SK-N-SH (cell line): ENCODE data around the gene NADK. TPM values are rescaled to one million over a fixed set of nuclear protein-coding genes. Genes with fewer than 3 reads are reported as not detected.

Source experiments
- CTCF ChIA-PET: fragments of 300-600, 350-600 bp; formaldehyde crosslinking; extraction: SDS; loops from one replicate; lab custom pipeline; 2021; lab: Yijun Ruan, JAX
- POLR2A ChIA-PET: fragments of 350-600 bp; sonication (Branson Sonifier 250); formaldehyde crosslinking; extraction: SDS; loops from one replicate; lab custom pipeline; 2020; ENCODE audit warnings: antibody characterized with exemption, inconsistent platforms; lab: Yijun Ruan, JAX
- DNase-seq: peaks from one replicate; pipeline ENCODE4 v3.0.0; 2012
- H2AFZ ChIP-seq: fragments of 200-600 bp; sonication (generic); 2 replicates; pipeline ENCODE4 v1.8.1; 2016; ENCODE audit warnings: antibody characterized with exemption, mild to moderate bottlenecking, low read depth
- H3F3A ChIP-seq: fragments of 200-600 bp; sonication (generic); replicated peaks from 2 replicates; pipeline ENCODE3; 2016; ENCODE audit warnings: antibody characterized with exemption, mild to moderate bottlenecking; ENCODE audit not compliant: insufficient read depth
- H3K27ac ChIP-seq, 2 experiments: fragments of 200-500 bp in 1 of 2; fragments of 200-600 bp in 1 of 2; sonication (Bioruptor generic) in 1 of 2; sonication (generic), shearing (Covaris generic) in 1 of 2; 2 replicates each; pipeline versions ENCODE4 v1.5.1 to v1.6.1; 2014 to 2016; ENCODE audit warnings: low read depth in 2 of 2, inconsistent platforms in 1 of 2, low read length in 1 of 2, mild to moderate bottlenecking in 1 of 2, mixed read lengths in 1 of 2
- H3K27me3 ChIP-seq: fragments of 200-600 bp; sonication (generic), shearing (Covaris generic); 2 replicates; pipeline ENCODE4 v1.6.1; 2016; ENCODE audit warnings: mixed run types; ENCODE audit not compliant: insufficient read depth
- H3K36me3 ChIP-seq, 2 experiments: fragments of 200-500 bp in 1 of 2; fragments of 200-600 bp in 1 of 2; sonication (Bioruptor generic) in 1 of 2; sonication (generic) in 1 of 2; replicated peaks in 1 of 2; 2 replicates each; pipeline versions ENCODE3 to v1.5.1; 2014 to 2016; ENCODE audit warnings: low read length in 1 of 2, mild to moderate bottlenecking in 1 of 2; ENCODE audit not compliant: insufficient read depth in 2 of 2, control insufficient read depth in 1 of 2
- H3K4me1 ChIP-seq, 2 experiments: fragments of 200-500 bp in 1 of 2; fragments of 200-600 bp in 1 of 2; sonication (Bioruptor generic) in 1 of 2; sonication (generic), shearing (Covaris generic) in 1 of 2; 2 replicates each; pipeline versions ENCODE4 v1.5.1 to v1.6.1; 2014 to 2016; ENCODE audit warnings: low read depth in 1 of 2, low read length in 1 of 2, mixed run types in 1 of 2; ENCODE audit not compliant: insufficient read depth in 2 of 2, control insufficient read depth in 1 of 2
- H3K4me2 ChIP-seq: fragments of 200-600 bp; sonication (generic), shearing (Covaris generic); 2 replicates; pipeline ENCODE4 v1.6.1; 2017; ENCODE audit warnings: mixed run types
- H3K4me3 ChIP-seq, 2 experiments: fragments of 200-500 bp in 1 of 2; fragments of 200-600 bp in 1 of 2; sonication (Bioruptor generic) in 1 of 2; sonication (generic), shearing (Covaris generic) in 1 of 2; 2 replicates each; pipeline versions ENCODE4 v1.5.1 to v1.8.1; 2014 to 2016; ENCODE audit warnings: low read depth in 2 of 2, inconsistent platforms in 1 of 2, low read length in 1 of 2, mild to moderate bottlenecking in 1 of 2, mixed read lengths in 1 of 2, moderate library complexity in 1 of 2
- H3K79me2 ChIP-seq: fragments of 200-600 bp; sonication (generic); 2 replicates; pipeline ENCODE4 v1.8.1; 2017; ENCODE audit warnings: mild to moderate bottlenecking; ENCODE audit not compliant: insufficient read depth
- H3K9ac ChIP-seq: fragments of 200-600 bp; sonication (generic); 2 replicates; pipeline ENCODE4 v1.6.1; 2017; ENCODE audit warnings: mixed run types
- H3K9me2 ChIP-seq: fragments of 200-600 bp; sonication (generic); 2 replicates; pipeline ENCODE4 v1.6.1; 2017; ENCODE audit warnings: mixed run types
- H3K9me3 ChIP-seq: fragments of 200-600 bp; sonication (generic); 2 replicates; pipeline ENCODE4 v1.6.1; 2017; ENCODE audit warnings: mixed run types, mild to moderate bottlenecking, moderate library complexity
- H4K20me1 ChIP-seq: fragments of 200-600 bp; sonication (generic); 2 replicates; pipeline ENCODE4 v1.6.1; 2017; ENCODE audit warnings: mild to moderate bottlenecking, mixed run types; ENCODE audit not compliant: insufficient read depth
- ELF1 ChIP-seq: IDR thresholded peaks from 2 replicates; pipeline ENCODE4 v1.4.0; 2012
- EP300 ChIP-seq, 2 experiments: IDR thresholded peaks; 2 replicates each; pipeline versions ENCODE4 v1.4.0 to v1.6.1; 2012; ENCODE audit warnings: borderline replicate concordance in 1 of 2, low read depth in 1 of 2, low read length in 1 of 2
- EZH2phosphoT487 ChIP-seq: fragments of 200-600 bp; sonication (generic); IDR thresholded peaks from 2 replicates; pipeline ENCODE4 v1.6.1; 2017; ENCODE audit warnings: low read depth, mixed run types, mild to moderate bottlenecking, antibody characterized with exemption, moderate library complexity, borderline replicate concordance
- FOXJ3 ChIP-seq: sonication (generic); formaldehyde crosslinking; IDR thresholded peaks from 2 replicates; pipeline ENCODE4 v1.5.1; 2020; ENCODE audit warnings: mild to moderate bottlenecking, missing genetic modification reagents
- FOXM1 ChIP-seq: IDR thresholded peaks from 2 replicates; pipeline ENCODE4 v1.4.0; 2012; ENCODE audit warnings: low read depth, mild to moderate bottlenecking
- GABPA ChIP-seq: IDR thresholded peaks from 2 replicates; pipeline ENCODE4 v1.4.0; 2012; ENCODE audit warnings: low read depth, mild to moderate bottlenecking
- GATA2 ChIP-seq: sonication (generic); formaldehyde crosslinking; IDR thresholded peaks from 2 replicates; pipeline ENCODE4 v1.5.0; 2020; ENCODE audit warnings: mild to moderate bottlenecking, missing genetic modification reagents
- JUND ChIP-seq: IDR thresholded peaks from 2 replicates; pipeline ENCODE4 v1.4.0; 2012
- MEF2A ChIP-seq: IDR thresholded peaks from 2 replicates; pipeline ENCODE4 v1.4.0; 2012; ENCODE audit warnings: low read depth, borderline replicate concordance
- RCOR1 ChIP-seq: fragments of 150-350 bp; IDR thresholded peaks from 2 replicates; pipeline ENCODE4 v1.6.1; 2017; ENCODE audit warnings: antibody characterized with exemption, low read length
- RXRA ChIP-seq: IDR thresholded peaks from 2 replicates; pipeline ENCODE4 v1.4.0; 2012; ENCODE audit warnings: low read depth, mild to moderate bottlenecking, borderline replicate concordance
- SMC3 ChIP-seq: IDR thresholded peaks from 2 replicates; pipeline ENCODE4 v1.6.1; 2012; ENCODE audit warnings: low read depth, low read length, improper control_type of control experiment
- TEAD4 ChIP-seq: IDR thresholded peaks from 2 replicates; pipeline ENCODE4 v1.4.0; 2012; ENCODE audit warnings: mild to moderate bottlenecking, borderline replicate concordance; ENCODE audit not compliant: insufficient read depth
- WGBS: methylation state at CpG from one replicate; pipeline ENCODE4 v1.1.6; 2017; ENCODE audit warnings: low lambda C conversion rate; 5-methylcytosine and 5-hydroxymethylcytosine counted together
- polyA plus RNA-seq, 3 experiments: library from polyadenylated mRNA; depleted of rRNA; stranded (reverse); fragments of >200 nt; gene quantifications; 2 replicates each; pipeline ENCODE4 v1.2.3, GENCODE V29; 2012
- TF ChIP-seq, protein P1 (sequence below): fragments of 200-600 bp; sonication (generic); IDR thresholded peaks from 2 replicates; pipeline ENCODE4 v1.6.1; 2017; ENCODE audit warnings: antibody characterized with exemption, mild to moderate bottlenecking, moderate library complexity
- TF ChIP-seq, protein P2 (sequence below): IDR thresholded peaks from 2 replicates; pipeline ENCODE4 v1.6.1; 2012; ENCODE audit warnings: mild to moderate bottlenecking, low read depth, low read length, moderate library complexity
- TF ChIP-seq, protein P3 (sequence below): fragments of 150-350 bp; IDR thresholded peaks from 2 replicates; pipeline ENCODE4 v1.6.1; 2017; ENCODE audit warnings: antibody characterized with exemption, low read length, low read depth, borderline replicate concordance
- TF ChIP-seq, protein P4 (sequence below): IDR thresholded peaks from 2 replicates; pipeline ENCODE4 v1.4.0; 2012; ENCODE audit warnings: low read depth, borderline replicate concordance
- TF ChIP-seq, protein P5 (sequence below): IDR thresholded peaks from 2 replicates; pipeline ENCODE4 v1.4.0; 2012; ENCODE audit warnings: low read depth, borderline replicate concordance

The NADK gene
- polyA plus RNA-seq, 1 of the 3 experiments (the other 2 are of a cell fraction): 70.4 TPM

DNA sequence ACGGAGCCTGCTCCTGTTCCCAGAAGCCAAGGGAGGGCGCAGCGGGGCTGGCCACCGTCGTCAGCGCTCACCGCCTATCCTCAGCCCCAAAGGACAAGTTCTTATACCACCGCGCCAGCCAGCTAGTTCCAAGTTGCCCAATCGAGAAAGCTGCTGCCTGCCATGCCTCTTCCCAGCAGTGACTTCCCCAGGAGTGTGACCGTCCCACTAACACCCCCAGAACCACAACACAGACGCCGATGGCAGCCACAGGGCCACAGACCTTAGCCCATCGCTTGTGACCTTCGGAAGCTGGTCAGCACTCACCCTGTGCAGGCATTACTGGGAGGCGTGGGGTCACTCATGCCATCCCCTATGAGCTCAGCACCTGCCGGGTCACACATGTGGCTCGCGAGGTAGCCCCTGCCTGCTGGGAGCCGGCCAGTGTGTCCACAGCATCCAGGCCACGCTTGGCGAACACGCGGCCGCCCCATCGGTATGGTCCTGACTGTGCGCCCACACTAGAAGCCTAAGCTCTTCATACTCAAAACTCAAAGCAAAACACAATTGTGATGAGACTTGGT is 20.1 kb downstream of the NADK start:
- Histone ChIP-seq H3K27me3 (no peaks in the 10 kb centered on the region), H3F3A (no peaks in the 10 kb centered on the region), H2AFZ (no peak overlapping the region)
- TF ChIP-seq GATA2: no peak
- TF ChIP-seq, protein P1, sequence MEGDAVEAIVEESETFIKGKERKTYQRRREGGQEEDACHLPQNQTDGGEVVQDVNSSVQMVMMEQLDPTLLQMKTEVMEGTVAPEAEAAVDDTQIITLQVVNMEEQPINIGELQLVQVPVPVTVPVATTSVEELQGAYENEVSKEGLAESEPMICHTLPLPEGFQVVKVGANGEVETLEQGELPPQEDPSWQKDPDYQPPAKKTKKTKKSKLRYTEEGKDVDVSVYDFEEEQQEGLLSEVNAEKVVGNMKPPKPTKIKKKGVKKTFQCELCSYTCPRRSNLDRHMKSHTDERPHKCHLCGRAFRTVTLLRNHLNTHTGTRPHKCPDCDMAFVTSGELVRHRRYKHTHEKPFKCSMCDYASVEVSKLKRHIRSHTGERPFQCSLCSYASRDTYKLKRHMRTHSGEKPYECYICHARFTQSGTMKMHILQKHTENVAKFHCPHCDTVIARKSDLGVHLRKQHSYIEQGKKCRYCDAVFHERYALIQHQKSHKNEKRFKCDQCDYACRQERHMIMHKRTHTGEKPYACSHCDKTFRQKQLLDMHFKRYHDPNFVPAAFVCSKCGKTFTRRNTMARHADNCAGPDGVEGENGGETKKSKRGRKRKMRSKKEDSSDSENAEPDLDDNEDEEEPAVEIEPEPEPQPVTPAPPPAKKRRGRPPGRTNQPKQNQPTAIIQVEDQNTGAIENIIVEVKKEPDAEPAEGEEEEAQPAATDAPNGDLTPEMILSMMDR: no peak
- TF ChIP-seq EZH2phosphoT487: no peak
- TF ChIP-seq RCOR1: no peak
- TF ChIP-seq FOXM1: no peak
- TF ChIP-seq, protein P2, sequence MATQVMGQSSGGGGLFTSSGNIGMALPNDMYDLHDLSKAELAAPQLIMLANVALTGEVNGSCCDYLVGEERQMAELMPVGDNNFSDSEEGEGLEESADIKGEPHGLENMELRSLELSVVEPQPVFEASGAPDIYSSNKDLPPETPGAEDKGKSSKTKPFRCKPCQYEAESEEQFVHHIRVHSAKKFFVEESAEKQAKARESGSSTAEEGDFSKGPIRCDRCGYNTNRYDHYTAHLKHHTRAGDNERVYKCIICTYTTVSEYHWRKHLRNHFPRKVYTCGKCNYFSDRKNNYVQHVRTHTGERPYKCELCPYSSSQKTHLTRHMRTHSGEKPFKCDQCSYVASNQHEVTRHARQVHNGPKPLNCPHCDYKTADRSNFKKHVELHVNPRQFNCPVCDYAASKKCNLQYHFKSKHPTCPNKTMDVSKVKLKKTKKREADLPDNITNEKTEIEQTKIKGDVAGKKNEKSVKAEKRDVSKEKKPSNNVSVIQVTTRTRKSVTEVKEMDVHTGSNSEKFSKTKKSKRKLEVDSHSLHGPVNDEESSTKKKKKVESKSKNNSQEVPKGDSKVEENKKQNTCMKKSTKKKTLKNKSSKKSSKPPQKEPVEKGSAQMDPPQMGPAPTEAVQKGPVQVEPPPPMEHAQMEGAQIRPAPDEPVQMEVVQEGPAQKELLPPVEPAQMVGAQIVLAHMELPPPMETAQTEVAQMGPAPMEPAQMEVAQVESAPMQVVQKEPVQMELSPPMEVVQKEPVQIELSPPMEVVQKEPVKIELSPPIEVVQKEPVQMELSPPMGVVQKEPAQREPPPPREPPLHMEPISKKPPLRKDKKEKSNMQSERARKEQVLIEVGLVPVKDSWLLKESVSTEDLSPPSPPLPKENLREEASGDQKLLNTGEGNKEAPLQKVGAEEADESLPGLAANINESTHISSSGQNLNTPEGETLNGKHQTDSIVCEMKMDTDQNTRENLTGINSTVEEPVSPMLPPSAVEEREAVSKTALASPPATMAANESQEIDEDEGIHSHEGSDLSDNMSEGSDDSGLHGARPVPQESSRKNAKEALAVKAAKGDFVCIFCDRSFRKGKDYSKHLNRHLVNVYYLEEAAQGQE: no peak
- TF ChIP-seq ELF1: no peak
- TF ChIP-seq MEF2A: no peak
- TF ChIP-seq, protein P3, sequence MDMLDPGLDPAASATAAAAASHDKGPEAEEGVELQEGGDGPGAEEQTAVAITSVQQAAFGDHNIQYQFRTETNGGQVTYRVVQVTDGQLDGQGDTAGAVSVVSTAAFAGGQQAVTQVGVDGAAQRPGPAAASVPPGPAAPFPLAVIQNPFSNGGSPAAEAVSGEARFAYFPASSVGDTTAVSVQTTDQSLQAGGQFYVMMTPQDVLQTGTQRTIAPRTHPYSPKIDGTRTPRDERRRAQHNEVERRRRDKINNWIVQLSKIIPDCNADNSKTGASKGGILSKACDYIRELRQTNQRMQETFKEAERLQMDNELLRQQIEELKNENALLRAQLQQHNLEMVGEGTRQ: no peak
- TF ChIP-seq, protein P4, sequence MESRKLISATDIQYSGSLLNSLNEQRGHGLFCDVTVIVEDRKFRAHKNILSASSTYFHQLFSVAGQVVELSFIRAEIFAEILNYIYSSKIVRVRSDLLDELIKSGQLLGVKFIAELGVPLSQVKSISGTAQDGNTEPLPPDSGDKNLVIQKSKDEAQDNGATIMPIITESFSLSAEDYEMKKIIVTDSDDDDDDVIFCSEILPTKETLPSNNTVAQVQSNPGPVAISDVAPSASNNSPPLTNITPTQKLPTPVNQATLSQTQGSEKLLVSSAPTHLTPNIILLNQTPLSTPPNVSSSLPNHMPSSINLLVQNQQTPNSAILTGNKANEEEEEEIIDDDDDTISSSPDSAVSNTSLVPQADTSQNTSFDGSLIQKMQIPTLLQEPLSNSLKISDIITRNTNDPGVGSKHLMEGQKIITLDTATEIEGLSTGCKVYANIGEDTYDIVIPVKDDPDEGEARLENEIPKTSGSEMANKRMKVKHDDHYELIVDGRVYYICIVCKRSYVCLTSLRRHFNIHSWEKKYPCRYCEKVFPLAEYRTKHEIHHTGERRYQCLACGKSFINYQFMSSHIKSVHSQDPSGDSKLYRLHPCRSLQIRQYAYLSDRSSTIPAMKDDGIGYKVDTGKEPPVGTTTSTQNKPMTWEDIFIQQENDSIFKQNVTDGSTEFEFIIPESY: no peak
- TF ChIP-seq JUND: no peak
- TF ChIP-seq EP300 (IDR thresholded peaks at IDR 0.05; ENCODE audit: borderline replicate concordance in 1 of 2, low read depth in 1 of 2, low read length in 1 of 2): no peak
- TF ChIP-seq TEAD4: no peak
- no peak for TF ChIP-seq RXRA
- TF ChIP-seq SMC3: no peak
- TF ChIP-seq, protein P5, sequence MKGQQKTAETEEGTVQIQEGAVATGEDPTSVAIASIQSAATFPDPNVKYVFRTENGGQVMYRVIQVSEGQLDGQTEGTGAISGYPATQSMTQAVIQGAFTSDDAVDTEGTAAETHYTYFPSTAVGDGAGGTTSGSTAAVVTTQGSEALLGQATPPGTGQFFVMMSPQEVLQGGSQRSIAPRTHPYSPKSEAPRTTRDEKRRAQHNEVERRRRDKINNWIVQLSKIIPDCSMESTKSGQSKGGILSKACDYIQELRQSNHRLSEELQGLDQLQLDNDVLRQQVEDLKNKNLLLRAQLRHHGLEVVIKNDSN: no peak
- TF ChIP-seq GABPA: no peak
- no peak for TF ChIP-seq FOXJ3 (CRISPR knock-in tag)
- TF ChIP-seq, all 33 proteins: peak for 0
- CTCF ChIA-PET: interaction anchor here (1.3 to 1.4 kb wide), 4 partner anchors 9 to 150 kb away, joined by 3 to 4 read pairs (median 3); no protein-coding TSS in a partner anchor
- Histone ChIP-seq H3K4me3 (no peak overlapping the region), H3K9me3 (no peaks in the 10 kb centered on the region), H3K4me2 (no peak overlapping the region), H3K9me2 (no peaks in the 10 kb centered on the region), H3K4me1 (peaks cover 0 to 4% of the 10 kb centered on the region in 2 experiments; a peak in 1 of 4 replicates), H3K79me2 (0 out of 2 replicates have a peak, but pooled peaks cover 6% of the 10 kb centered on the region), H4K20me1 (no peaks in the 10 kb centered on the region), H3K27ac (no peak overlapping the region), H3K36me3 (peaks cover 0 to 61% of the 10 kb centered on the region in 2 experiments), H3K9ac (no peak overlapping the region)
- POLR2A ChIA-PET: no interaction called here
- no peak for DNase-seq
- WGBS: 93% methylated on average over 15 of the region's 27 CpGs
